ENCODE results near the gene SYPL1.

DNA sequence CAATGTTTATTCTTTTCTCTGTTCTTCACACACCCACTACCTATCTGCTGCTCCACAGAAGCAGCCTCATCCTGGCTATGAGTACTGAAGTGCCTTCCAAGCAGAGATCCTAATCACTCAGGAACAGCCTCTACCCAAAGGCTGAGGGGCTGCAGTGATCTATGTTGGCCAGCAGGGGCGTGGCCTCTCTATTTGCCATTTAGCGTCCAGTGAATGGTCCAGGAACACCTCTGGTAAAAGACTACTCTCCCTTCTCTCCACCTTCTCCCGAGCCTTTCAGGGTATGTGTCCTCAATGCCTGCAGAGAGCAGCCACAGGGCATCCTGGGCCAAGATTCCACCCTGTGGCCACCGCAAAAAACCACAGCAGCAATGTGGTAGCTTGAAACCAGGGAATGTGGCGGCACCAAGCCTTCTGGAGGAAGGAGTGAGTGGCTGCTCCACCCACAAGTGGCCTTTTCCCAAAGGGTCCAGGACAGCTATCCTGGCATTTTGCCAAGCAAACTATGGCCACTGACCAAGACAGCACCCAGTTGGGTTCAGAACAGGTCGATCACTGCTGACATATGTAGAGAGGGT is 70.9 kb downstream of the SYPL1 start:
- TF ChIP-seq EZH2 (IDR thresholded peaks at IDR 0.05), result no peak
- TF ChIP-seq POLR2AphosphoS5 (IDR thresholded peaks at IDR 0.05; ENCODE audit: borderline replicate concordance, low read depth, low read length), result no peak
- no peak for TF ChIP-seq FOXP2 (optimal IDR thresholded peaks at IDR 0.05; ENCODE audit: control extremely low read depth, extremely low read length, insufficient read depth)
